HG03442 (cell line): ENCODE measurements around the gene C6orf47.

Experiments
- ATAC-seq: cut with Tn5 transposase; IDR thresholded peaks from one replicate; pipeline ENCODE4 v1.9.1; 2021; ENCODE audit warnings: mild to moderate bottlenecking, moderate library complexity; ENCODE audit not compliant: unreplicated experiment

C6orf47 gene

DNA sequence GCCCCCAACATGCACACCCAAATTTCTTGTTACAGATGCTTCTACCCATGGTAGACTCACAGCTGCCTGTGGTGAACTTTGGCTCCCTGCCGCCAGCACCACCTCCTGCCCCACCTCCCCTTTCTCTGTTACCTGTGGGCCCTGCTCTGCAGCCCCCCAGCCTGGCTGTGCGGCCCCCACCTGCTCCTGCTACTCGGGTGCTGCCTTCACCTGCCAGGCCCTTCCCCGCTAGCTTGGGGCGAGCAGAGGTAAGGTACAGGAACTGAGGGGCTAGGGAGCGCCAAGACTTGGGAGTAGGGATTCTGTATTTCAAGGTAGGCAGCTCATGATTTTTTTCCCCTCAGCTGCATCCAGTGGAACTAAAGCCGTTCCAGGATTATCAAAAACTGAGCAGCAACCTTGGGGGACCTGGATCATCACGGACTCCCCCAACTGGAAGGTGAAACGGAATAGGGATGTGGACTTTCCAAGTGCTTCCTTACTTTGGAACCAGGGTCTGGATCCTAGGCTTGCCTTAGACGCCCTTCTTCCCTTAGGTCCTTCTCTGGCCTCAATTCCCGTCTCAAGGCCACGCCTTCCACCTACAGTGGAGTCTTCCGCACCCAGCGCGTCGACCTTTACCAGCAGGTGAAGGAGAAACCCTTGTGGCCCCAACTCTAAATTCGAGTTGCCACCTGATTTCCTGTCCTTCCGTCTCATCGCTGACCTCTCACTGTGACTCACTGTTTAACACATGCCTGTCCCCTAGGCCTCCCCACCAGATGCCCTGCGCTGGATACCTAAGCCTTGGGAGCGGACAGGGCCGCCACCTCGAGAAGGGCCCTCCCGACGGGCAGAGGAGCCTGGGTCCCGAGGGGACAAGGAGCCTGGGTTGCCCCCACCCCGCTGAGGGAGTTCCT lies 23.6 kb downstream of the C6orf47 start:
- no peak for ATAC-seq

DNA sequence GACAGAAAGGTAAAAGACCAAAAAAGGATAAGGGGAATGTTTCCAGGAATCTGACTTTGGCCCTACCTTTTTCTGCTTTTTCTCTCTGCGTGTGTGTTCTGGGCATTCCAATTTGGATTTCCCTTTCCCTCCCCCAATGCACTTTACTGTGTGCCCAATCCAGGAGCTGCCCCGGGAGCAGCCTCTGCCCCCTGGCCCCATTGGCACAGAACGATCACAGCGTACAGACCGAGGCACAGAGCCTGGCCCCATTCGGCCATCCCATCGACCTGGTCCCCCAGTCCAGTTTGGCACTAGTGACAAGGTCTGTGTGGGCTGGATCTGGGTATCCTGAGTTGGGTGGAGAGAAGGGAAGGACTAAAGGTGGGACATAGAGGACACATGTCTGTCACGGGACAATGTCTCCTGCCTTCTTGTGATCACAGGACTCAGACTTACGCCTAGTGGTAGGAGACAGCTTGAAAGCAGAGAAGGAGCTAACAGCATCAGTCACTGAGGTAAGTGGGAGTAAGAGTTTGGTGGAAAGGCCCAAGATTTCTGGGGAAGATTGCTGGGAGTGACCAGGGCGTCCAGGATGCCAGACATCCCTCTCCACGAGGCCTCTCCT lies 25.5 kb downstream of the C6orf47 start:
- no peak for ATAC-seq

DNA sequence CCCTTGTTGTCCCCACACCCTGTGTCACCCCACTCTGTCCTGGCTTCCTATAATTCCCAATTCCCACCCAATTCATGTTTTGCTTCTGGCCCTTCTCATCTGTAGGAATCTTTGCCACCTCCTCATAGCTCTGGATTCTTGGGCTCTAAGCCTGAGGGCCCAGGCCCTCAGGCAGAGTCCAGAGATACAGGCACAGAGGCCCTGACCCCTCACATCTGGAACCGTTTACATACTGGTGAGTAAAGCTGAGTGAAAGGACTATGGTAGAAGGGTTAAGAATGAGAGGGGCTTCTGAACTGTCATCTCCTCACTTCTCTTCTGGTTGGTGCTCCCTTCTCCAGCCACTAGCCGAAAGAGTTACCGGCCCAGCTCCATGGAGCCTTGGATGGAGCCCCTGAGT lies 26.4 kb downstream of the C6orf47 start:
- ATAC-seq, result no peak

DNA sequence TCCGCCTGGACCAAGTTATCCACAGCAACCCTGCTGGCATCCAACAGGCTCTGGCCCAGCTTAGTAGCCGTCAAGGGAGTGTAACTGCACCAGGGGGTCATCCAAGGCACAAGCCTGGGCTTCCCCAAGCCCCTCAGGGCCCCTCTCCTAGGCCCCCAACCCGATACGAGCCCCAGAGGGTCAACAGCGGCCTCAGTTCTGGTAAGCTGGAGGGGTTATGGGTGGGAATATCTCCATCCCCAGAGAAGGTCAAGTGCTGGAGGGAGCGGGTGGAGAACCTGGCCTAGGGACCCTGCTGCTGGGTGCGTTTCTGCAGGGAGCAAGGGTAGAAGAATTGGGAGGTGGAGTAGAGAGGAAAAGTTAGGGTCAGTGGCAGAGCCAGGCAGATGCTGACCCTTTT lies 27.1 kb downstream of the C6orf47 start:
- no peak for ATAC-seq

DNA sequence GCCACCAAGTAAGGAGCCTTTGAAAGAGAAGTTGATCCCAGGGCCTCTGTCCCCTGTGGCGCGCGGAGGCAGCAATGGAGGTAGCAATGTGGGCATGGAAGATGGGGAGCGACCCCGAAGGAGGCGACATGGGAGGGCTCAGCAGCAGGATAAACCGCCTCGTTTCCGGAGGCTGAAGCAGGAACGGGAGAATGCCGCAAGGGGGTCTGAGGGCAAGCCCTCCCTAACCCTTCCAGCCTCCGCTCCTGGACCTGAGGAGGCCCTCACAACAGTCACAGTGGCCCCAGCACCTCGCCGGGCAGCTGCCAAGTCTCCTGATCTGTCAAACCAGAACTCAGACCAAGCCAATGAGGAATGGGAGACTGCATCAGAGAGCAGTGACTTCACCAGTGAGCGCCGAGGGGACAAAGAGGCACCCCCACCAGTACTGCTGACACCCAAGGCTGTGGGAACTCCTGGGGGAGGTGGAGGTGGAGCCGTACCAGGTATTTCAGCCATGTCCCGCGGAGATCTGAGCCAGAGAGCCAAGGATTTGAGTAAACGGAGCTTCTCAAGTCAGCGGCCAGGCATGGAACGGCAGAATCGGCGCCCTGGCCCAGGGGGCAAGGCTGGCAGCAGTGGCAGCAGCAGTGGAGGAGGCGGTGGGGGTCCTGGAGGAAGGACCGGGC lies 28.2 kb downstream of the C6orf47 start:
- ATAC-seq, result no peak

DNA sequence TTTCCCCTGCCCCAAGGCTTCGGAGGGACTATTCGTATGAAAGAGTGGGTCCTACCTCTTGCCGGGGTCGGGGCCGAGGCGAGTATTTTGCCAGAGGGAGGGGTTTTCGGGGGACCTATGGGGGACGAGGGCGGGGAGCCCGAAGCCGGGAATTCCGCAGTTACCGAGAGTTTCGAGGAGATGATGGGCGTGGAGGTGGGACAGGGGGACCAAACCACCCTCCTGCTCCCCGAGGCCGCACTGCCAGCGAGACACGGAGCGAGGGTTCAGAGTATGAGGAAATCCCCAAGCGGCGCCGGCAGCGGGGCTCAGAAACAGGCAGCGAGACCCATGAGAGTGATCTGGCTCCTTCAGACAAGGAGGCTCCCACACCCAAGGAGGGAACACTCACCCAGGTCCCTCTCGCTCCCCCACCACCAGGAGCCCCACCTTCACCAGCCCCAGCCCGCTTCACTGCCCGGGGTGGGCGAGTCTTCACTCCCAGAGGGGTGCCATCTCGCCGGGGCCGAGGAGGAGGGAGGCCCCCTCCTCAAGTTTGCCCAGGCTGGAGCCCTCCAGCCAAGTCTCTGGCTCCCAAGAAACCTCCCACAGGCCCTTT lies 28.8 kb downstream of the C6orf47 start:
- ATAC-seq, result no peak

DNA sequence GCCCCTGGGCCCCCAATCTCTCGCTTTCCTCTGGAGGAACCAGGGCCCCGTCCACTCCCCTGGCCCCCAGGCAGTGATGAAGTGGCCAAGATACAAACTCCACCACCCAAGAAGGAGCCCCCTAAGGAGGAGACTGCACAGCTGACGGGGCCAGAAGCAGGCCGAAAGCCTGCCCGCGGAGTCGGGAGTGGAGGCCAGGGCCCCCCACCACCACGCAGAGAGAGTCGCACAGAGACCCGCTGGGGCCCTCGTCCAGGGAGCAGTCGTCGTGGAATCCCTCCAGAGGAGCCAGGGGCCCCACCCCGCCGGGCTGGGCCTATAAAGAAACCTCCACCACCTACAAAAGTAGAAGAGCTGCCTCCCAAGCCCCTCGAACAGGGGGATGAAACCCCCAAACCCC lies 29.4 kb downstream of the C6orf47 start:
- ATAC-seq, result no peak

DNA sequence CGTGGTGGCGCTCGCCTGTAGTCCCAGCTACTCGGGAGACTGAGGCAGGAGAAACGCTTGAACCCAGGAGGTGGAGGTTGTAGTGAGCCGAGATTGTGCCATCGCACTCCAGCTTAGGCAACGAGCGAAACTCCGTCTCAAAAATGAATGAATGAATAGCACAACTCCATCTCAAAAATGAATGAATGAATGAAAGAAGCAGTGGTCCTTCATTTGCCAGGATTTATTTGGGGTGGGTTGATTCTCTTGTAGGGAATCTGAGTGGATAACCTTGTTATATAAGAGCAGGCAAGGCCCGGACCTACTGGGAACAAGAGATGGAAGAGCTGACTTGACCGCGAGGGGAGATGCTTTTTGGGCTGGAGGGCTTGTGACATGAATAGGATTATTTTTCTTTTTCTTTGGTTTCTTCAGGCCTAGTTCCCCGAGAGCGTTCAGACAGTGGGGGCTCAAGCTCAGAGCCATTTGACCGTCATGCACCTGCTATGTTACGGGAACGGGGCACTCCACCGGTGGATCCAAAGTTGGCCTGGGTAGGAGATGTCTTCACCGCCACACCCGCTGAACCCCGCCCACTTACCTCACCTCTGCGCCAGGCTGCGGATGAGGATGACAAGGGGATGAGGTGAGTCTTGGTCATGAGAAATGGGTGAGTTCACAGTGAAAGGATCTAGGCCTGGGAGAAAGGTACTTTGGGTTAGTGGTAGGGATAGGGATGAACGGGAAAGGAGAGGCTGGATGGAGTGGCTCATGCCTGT lies 30.2 kb downstream of the C6orf47 start:
- ATAC-seq, result no peak

DNA sequence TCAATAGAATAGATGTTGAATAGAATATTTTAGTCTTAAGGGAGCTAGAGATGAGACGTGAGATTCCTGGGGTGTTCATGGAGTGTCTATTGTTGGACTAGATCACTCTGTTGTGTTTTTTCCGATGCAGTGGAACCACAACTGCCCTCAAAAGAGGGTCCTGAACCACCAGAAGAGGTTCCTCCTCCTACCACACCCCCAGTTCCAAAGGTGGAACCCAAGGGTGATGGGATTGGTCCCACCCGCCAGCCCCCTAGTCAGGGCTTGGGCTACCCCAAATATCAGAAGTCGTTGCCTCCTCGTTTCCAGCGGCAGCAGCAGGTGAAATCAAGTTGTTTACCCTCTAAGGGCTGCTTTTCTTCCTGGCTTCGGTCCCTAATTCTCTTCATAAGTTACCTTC lies 31.6 kb downstream of the C6orf47 start:
- no peak for ATAC-seq

DNA sequence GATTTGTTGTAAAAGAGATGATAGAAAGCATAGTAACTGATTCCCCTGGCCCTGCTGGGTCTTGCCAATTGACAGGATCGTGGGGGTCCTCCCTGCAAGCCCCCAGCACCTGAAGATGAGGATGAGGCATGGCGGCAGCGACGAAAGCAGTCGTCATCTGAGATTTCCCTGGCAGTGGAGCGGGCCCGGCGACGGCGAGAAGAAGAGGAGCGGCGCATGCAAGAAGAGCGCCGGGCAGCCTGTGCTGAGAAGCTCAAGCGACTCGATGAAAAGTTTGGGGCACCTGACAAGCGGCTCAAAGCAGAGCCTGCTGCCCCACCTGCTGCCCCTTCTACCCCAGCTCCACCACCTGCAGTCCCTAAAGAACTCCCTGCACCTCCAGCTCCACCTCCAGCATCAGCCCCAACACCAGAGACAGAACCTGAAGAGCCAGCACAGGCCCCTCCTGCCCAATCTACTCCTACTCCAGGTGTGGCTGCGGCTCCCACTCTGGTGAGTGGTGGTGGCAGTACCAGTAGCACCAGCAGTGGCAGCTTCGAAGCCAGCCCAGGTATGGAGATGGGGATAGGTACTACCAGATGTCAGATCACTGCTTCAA lies 32.8 kb downstream of the C6orf47 start:
- no peak for ATAC-seq

DNA sequence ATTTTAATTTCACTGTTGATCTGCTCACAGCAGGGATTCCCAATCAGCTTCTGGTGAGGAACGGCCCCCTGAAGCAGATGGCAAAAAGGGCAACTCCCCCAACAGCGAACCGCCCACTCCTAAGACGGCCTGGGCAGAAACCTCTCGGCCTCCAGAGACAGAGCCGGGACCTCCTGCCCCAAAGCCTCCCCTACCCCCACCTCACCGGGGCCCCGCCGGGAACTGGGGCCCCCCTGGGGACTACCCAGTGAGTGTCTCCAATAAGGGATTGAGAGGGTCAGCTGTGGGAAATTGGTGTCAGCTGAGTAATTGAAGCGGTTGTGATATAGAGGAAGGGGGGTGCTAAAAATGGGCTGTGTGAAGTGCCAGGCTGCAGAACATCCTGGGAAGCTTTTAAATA lies 33.6 kb downstream of the C6orf47 start:
- no peak for ATAC-seq

DNA sequence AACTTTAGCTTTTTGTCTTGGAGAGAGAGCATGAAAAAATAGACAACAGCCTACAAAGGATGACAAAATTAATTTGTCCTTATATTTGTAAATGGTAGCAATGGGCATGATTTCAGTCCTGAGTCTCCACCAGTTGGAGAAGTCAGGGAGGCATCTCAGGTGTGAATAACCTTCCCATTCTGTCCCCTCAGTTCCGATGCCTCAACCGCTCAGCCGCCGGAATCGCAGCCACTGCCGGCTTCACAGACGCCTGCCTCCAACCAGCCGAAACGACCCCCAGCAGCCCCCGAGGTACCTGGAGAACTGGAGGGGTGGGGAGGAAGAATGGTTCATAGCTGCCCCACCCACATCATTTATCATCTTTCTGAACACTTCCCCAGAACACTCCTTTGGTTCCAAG lies 36.5 kb downstream of the C6orf47 start:
- ATAC-seq, result no peak

DNA sequence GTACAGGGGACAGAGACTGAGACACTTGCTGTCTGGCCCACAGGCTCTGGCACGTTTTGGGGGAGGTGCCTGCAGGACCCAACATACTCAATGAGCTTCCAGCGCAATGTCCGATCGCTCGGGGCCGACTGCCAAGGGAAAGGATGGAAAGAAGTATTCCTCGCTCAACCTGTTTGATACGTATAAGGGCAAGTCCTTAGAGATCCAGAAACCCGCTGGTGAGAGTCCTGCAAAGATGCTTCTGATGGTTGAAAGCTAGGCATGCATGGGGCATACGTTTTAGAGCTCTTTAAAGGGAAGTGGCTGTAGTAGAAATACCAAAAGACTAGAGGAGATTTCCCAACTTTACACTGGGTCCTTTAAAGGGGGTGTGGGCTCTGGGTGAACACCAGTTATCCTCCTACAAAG lies 37.9 kb downstream of the C6orf47 start:
- ATAC-seq, result no peak

DNA sequence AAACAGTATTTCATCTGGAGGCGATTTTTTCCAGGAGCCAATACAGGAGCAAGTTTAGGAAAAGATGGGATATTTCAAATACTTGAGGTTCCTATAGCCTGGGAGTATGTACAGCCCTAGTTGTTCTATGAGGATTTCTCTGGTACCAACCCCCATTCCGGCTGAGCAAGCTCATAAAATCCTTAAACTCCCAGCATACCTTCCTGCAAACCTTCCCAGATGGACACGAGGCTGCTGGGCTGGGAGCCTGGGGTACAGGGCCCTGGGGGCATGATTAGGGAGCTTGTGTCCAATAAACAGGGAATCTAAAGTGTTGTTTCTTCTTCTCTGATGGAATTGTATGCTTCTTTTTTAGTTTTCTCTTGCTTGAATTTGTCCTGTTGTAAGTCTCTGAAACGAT lies 38.6 kb downstream of the C6orf47 start:
- no peak for ATAC-seq

DNA sequence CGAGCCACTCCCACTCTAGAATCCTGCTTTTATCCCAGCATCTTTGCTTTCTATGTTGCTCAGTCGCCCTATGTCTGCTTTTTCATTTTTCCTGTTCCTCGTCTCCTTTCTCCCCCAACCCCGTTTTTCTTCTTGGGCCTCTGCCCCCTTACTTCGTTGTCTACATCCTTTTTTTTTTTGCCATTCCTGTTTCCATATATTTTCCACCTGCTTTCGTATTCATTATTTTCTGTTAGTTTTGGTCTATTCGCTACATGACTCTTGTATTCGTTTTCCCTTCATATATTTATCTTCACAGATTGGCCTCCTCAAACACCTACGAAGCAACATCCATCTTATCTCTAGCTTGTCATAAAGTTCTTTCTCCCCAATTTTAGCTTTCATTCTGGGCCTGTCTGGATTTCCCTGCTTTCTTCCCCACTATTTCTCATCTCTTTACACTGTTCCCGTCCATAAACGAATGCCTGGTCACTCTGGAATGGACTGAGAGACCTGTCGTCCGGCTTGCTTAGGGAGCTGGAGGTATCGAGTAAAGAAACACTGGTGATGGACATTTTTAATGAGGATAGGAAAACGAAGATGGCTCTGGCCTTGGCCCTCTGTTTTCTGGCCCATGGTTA lies 39.1 kb downstream of the C6orf47 start:
- no peak for ATAC-seq

DNA sequence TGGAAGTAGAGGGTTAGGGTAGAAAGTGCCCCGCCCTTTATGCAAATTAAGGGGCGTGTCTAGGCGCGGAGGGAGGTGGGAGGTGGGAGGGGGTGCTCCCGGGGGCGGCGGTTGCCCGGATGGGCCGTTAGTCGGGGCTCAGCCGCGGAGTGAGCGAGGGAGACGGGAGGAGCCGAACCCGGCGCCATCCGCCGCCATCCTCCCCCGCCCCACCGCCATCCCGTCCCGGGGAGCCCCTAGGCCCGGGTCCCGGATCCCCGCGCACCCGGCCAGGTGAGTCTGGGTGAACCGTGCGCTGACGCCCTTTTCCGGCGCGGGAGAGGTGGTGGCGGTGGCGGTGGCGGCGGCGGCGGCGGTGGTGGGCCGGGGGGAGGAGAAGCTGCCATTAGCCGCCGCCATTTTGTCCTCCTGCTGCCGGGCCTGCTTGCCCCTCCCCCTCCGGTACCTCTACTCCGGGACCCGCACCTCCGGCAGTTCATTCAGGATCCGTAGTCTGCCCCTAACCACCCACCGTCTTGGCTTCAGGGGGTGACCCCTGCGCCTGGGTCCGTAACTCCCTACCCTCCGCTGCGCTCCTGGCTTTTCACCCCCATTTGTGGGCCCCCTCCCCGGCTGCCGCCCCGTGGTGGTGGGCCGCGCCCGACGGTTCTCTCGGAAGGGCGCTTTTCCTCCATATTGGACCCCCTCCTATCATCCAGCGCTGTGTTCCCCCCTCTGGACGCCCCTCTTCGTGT lies 39.8 kb downstream of the C6orf47 start, which contains the start of gene PRRC2A:
PRRC2A (plus strand) TSS at position 130 of the 734 bp plus-strand sequence. CDS start 2,075 bp downstream, outside the sequence.
- ATAC-seq, result peak; percentile 53

DNA sequence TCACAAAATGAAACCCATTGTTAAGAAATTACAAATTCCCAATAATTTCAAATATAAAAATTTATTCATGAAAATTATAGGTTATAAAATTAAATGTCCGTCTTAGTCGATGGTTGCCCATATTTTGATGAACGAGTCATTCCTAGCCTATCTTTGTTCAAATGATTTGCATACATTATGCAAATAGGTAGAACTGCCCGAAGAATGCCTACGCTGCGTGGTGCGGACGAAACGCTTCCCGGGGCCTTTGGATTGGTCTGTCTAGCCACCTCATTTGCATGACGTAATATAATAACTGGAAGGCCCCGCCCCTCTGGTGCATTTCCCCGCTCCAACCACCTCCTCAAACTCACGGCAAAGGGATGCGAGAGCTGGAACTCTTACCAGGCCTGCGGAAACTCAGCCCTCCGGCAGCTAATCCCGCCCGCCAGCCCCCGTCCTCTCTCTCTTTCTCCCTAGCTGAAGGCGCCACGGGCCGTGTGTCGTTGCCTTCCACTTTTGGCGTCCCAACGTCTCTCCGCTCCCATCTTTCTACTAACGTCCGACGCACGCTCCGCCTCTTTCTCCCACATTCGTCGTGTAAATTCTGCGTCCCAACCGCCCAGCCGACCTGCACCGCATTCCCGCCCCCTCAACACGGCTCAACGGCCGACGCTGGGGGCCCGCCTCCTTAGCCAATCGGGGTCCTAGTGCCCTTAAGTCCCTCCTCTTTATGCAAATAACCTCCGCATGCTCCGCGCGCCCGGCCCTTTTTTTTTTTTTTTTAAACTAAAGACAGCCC lies 40.6 kb downstream of the C6orf47 start:
- ATAC-seq, result peak; percentile 77

DNA sequence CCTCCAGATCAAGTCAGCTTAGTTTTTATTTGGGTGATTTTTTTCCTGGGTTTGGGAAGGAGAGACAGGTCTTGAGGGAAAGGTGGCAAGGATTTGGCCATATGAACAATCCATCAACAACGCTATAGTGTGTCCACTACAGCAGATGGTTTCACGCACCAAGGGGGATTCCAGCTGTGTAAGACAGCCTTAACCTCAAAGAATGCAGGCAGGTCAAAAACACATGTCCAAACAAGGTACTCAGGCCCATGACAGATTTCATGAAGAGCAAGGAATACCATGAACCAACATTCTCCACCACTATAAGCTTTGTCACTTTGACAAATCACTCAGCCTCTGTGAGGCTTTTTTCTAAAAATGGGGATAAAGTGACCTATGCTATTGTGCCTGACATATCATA lies 43.6 kb downstream of the C6orf47 start:
- ATAC-seq, result no peak
